Measurements from ENCODE around the gene KDM4C.
A peak's percentile ranks its signal among the peaks of the same experiment; 100 is the strongest.
"Not testable (repeated sequence)": the region's sequence is repeated elsewhere in the genome, so short reads cannot be mapped to it uniquely, and the experiment has no call there.

Gene KDM4C

GRCh38 chr9:6733257-6733656 lies 24.5 kb upstream of the KDM4C start:
- Histone ChIP-seq H3K27me3 (ENCODE audit: control insufficient read depth in 5 of 5, insufficient read depth in 4 of 5, low read length in 5 of 5) (no peaks in the 10 kb centered on the region), H3K4me3 (ENCODE audit: low read depth in 1 of 5, low read length in 5 of 5) (no peak overlapping the region)

GRCh38 chr9:6733831-6734230 lies 23.9 kb upstream of the KDM4C start:
- H3K4me3 ChIP-seq (ENCODE audit: low read depth in 1 of 5, low read length in 5 of 5): no peak overlapping the region

More at GRCh38 chr9:6733257-6733656, 24.5 kb upstream of the KDM4C start:
- Histone ChIP-seq H3K9ac (ENCODE audit: low read length in 5 of 5) (no peak overlapping the region), H3K9me3 (ENCODE audit: control insufficient read depth in 5 of 5, low read length in 5 of 5) (no peaks in the 10 kb centered on the region), H3K27ac (ENCODE audit: low read depth, low read length) (no peak overlapping the region), H3K4me1 (ENCODE audit: control insufficient read depth in 5 of 5, insufficient read depth in 5 of 5, low read length in 5 of 5) (no peaks in the 10 kb centered on the region), H3K36me3 (ENCODE audit: control insufficient read depth in 5 of 5, insufficient read depth in 5 of 5, low read length in 5 of 5) (no peaks in the 10 kb centered on the region)

GRCh38 chr9:6735422-6735821 lies 22.4 kb upstream of the KDM4C start:
- H3K27me3 ChIP-seq (ENCODE audit: control insufficient read depth in 5 of 5, insufficient read depth in 4 of 5, low read length in 5 of 5): no peaks in the 10 kb centered on the region
- H3K27ac ChIP-seq (ENCODE audit: low read depth, low read length): no peak overlapping the region
- no peaks in the 10 kb centered on the region for H3K9me3 ChIP-seq (ENCODE audit: control insufficient read depth in 5 of 5, low read length in 5 of 5)
- no peak overlapping the region for H3K9ac ChIP-seq (ENCODE audit: low read length in 5 of 5)
- no peaks in the 10 kb centered on the region for H3K36me3 ChIP-seq (ENCODE audit: control insufficient read depth in 5 of 5, insufficient read depth in 5 of 5, low read length in 5 of 5)
- no peaks in the 10 kb centered on the region for H3K4me1 ChIP-seq (ENCODE audit: control insufficient read depth in 5 of 5, insufficient read depth in 5 of 5, low read length in 5 of 5)
- no peak overlapping the region for H3K4me3 ChIP-seq (ENCODE audit: low read depth in 1 of 5, low read length in 5 of 5)

More at GRCh38 chr9:6733831-6734230, 23.9 kb upstream of the KDM4C start:
- Histone ChIP-seq H3K9me3 (ENCODE audit: control insufficient read depth in 5 of 5, low read length in 5 of 5) (no peaks in the 10 kb centered on the region), H3K36me3 (ENCODE audit: control insufficient read depth in 5 of 5, insufficient read depth in 5 of 5, low read length in 5 of 5) (no peaks in the 10 kb centered on the region), H3K27me3 (ENCODE audit: control insufficient read depth in 5 of 5, insufficient read depth in 4 of 5, low read length in 5 of 5) (no peaks in the 10 kb centered on the region), H3K27ac (ENCODE audit: low read depth, low read length) (no peak overlapping the region), H3K4me1 (ENCODE audit: control insufficient read depth in 5 of 5, insufficient read depth in 5 of 5, low read length in 5 of 5) (no peaks in the 10 kb centered on the region), H3K9ac (ENCODE audit: low read length in 5 of 5) (no peak overlapping the region)

DNA sequence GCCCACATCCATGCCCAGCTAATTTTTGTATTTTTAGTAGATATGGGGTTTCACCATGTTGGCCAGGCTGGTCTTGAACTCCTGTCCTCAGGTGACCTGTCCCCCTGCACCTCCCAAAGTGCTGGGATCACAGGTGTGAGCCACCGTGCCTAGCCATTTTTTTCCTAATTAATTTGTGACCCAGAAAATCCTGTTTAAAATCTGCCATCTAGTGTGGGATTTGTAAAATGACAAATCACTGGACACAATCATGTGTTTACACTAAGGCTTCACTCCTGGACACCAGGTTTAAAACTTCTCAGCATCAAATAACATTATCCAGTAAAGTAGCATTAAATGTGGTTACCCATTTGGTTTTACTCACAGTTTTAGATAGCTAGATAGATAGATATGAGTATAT lies 18.6 kb upstream of the KDM4C start:
- Histone ChIP-seq H3K9ac (ENCODE audit: low read length in 5 of 5) (no peak overlapping the region), H3K9me3 (ENCODE audit: control insufficient read depth in 5 of 5, low read length in 5 of 5) (no peaks in the 10 kb centered on the region), H3K36me3 (ENCODE audit: control insufficient read depth in 5 of 5, insufficient read depth in 5 of 5, low read length in 5 of 5) (no peaks in the 10 kb centered on the region), H3K4me1 (ENCODE audit: control insufficient read depth in 5 of 5, insufficient read depth in 5 of 5, low read length in 5 of 5) (no peaks in the 10 kb centered on the region), H3K27me3 (ENCODE audit: control insufficient read depth in 5 of 5, insufficient read depth in 4 of 5, low read length in 5 of 5) (no peaks in the 10 kb centered on the region), H3K27ac (ENCODE audit: low read depth, low read length) (no peak overlapping the region), H3K4me3 (ENCODE audit: low read depth in 1 of 5, low read length in 5 of 5) (no peak overlapping the region)

DNA sequence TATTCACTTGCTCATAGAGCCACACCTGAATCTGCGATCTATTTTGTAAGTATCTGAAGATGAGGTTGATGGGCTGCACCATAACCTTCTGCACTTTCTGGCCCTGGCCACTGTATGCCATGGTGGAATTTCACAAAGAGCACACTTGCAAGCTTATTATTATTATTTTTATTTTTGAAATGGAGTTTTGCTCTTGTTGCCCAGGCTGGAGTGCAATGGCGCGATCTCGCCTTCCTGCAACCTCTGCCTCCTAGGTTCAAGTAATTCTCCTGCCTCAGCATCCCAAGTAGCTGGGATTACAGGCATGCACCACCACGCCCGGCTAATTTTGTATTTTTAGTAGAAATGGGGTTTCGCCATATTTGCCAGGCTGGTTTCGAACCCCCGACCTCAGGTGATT lies 8.9 kb upstream of the KDM4C start:
- not testable (repeated sequence) for H3K27ac ChIP-seq (ENCODE audit: low read depth, low read length); H3K27me3 ChIP-seq (ENCODE audit: control insufficient read depth in 5 of 5, insufficient read depth in 4 of 5, low read length in 5 of 5); H3K9me3 ChIP-seq (ENCODE audit: control insufficient read depth in 5 of 5, low read length in 5 of 5); H3K4me3 ChIP-seq (ENCODE audit: low read depth in 1 of 5, low read length in 5 of 5); H3K9ac ChIP-seq (ENCODE audit: low read length in 5 of 5); H3K4me1 ChIP-seq (ENCODE audit: control insufficient read depth in 5 of 5, insufficient read depth in 5 of 5, low read length in 5 of 5); H3K36me3 ChIP-seq (ENCODE audit: control insufficient read depth in 5 of 5, insufficient read depth in 5 of 5, low read length in 5 of 5)

- not testable (repeated sequence) for H3K9ac ChIP-seq (ENCODE audit: low read length in 5 of 5); H3K9me3 ChIP-seq (ENCODE audit: control insufficient read depth in 5 of 5, low read length in 5 of 5); H3K36me3 ChIP-seq (ENCODE audit: control insufficient read depth in 5 of 5, insufficient read depth in 5 of 5, low read length in 5 of 5); H3K27ac ChIP-seq (ENCODE audit: low read depth, low read length); H3K27me3 ChIP-seq (ENCODE audit: control insufficient read depth in 5 of 5, insufficient read depth in 4 of 5, low read length in 5 of 5); H3K4me3 ChIP-seq (ENCODE audit: low read depth in 1 of 5, low read length in 5 of 5)
- peaks cover 0 to 26% (median 11%) of the 10 kb centered on the region in 5 donors for H3K4me1 ChIP-seq (ENCODE audit: control insufficient read depth in 5 of 5, insufficient read depth in 5 of 5, low read length in 5 of 5)
Measured at GRCh38 chr9:6754861-6755260, 2.9 kb upstream of the KDM4C start.

DNA sequence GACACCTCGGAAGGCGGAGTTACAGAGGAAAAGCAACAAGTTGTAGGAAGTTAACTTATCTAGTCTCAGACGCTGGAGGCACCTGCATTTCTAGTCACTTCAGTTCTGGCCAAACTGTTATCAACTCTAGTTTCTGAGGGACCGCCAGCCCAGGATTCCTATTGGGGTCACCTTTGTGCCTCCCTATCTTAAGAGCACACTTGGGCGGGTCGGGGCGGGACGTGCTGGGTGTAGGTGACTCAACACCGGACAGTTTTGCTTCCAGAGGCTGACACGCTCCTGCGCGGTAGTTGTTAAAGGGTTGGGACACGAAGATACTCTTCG lies 679 bp upstream of the KDM4C start:
- Histone ChIP-seq H3K27me3 (ENCODE audit: control insufficient read depth in 5 of 5, insufficient read depth in 4 of 5, low read length in 5 of 5) (no peaks in the 10 kb centered on the region), H3K4me3 (ENCODE audit: low read depth in 1 of 5, low read length in 5 of 5) (peak overlapping the region; percentile 86 to 93 (median 90)), H3K36me3 (ENCODE audit: control insufficient read depth in 5 of 5, insufficient read depth in 5 of 5, low read length in 5 of 5) (no peaks in the 10 kb centered on the region), H3K9me3 (ENCODE audit: control insufficient read depth in 5 of 5, low read length in 5 of 5) (no peaks in the 10 kb centered on the region), H3K4me1 (ENCODE audit: control insufficient read depth in 5 of 5, insufficient read depth in 5 of 5, low read length in 5 of 5) (peaks cover 0 to 29% (median 14%) of the 10 kb centered on the region in 5 donors), H3K9ac (ENCODE audit: low read length in 5 of 5) (peak overlapping the region; percentile 80 to 96 (median 94)), H3K27ac (ENCODE audit: low read depth, low read length) (peak overlapping the region; percentile 97)

- Histone ChIP-seq H3K36me3 (ENCODE audit: control insufficient read depth in 5 of 5, insufficient read depth in 5 of 5, low read length in 5 of 5) (no peaks in the 10 kb centered on the region), H3K4me3 (ENCODE audit: low read depth in 1 of 5, low read length in 5 of 5) (peak overlapping the region; percentile 53 to 93 (median 90)), H3K27ac (ENCODE audit: low read depth, low read length) (peak overlapping the region; percentile 97), H3K27me3 (ENCODE audit: control insufficient read depth in 5 of 5, insufficient read depth in 4 of 5, low read length in 5 of 5) (no peaks in the 10 kb centered on the region), H3K9ac (ENCODE audit: low read length in 5 of 5) (peak overlapping the region; percentile 73 to 96 (median 94)), H3K4me1 (ENCODE audit: control insufficient read depth in 5 of 5, insufficient read depth in 5 of 5, low read length in 5 of 5) (peaks cover 0 to 29% (median 14%) of the 10 kb centered on the region in 5 donors), H3K9me3 (ENCODE audit: control insufficient read depth in 5 of 5, low read length in 5 of 5) (peaks cover 0 to 2% (median 0%) of the 10 kb centered on the region in 5 donors)
Measured at GRCh38 chr9:6758248-6758497, 400 bp downstream of the KDM4C start.

DNA sequence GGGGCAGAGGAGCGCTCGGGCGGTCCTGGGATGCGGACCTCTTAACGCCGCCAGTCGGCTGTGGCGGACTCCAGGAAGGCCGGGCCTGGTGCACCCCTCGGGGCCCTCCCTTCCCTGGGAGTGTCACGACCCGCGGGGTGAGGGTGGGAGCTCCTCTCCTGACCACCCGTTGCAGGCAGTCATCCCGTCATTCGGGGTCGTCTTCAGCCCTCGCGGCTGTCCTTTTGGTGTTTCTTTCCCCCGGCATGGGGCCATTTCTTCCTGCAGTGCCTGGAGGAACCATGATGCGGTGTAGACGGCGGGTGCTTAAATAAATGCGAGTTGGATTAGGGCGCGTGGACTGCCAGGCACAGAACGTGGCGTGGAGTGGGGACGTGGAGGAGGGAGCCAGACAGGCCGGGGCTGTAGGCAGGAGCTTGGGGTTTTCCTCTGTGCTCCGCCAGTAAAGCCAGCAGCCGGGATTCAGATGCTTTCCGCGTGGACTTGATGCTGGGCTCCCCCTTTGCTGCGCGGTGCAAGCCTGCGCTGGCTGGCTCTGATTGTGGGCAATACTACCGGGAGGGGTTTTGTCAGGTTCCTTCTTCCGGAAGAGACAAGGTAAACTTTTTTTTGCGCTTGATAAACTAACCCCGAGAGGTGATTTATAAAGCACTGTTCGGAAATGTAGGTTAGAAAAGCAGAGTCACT lies 868 bp downstream of the KDM4C start:
- H3K9me3 ChIP-seq (ENCODE audit: control insufficient read depth in 5 of 5, low read length in 5 of 5): peaks cover 0 to 4% (median 0%) of the 10 kb centered on the region in 5 donors

GRCh38 chr9:6759185-6759977 lies 1.6 kb downstream of the KDM4C start:
- Histone ChIP-seq H3K36me3 (ENCODE audit: control insufficient read depth in 5 of 5, insufficient read depth in 5 of 5, low read length in 5 of 5) (no peaks in the 10 kb centered on the region), H3K27me3 (ENCODE audit: control insufficient read depth in 5 of 5, insufficient read depth in 4 of 5, low read length in 5 of 5) (no peaks in the 10 kb centered on the region), H3K4me3 (ENCODE audit: low read depth in 1 of 5, low read length in 5 of 5) (peak overlapping the region; percentile 84 to 93 (median 90)), H3K9me3 (ENCODE audit: control insufficient read depth in 5 of 5, low read length in 5 of 5) (peaks cover 0 to 4% (median 0%) of the 10 kb centered on the region in 5 donors), H3K4me1 (ENCODE audit: control insufficient read depth in 5 of 5, insufficient read depth in 5 of 5, low read length in 5 of 5) (peaks cover 0 to 29% (median 14%) of the 10 kb centered on the region in 5 donors), H3K9ac (ENCODE audit: low read length in 5 of 5) (peak overlapping the region; percentile 73 to 96 (median 94)), H3K27ac (ENCODE audit: low read depth, low read length) (peak overlapping the region; percentile 97)

More for the DNA sequence above, 868 bp downstream of the KDM4C start:
- H3K4me3 ChIP-seq (ENCODE audit: low read depth in 1 of 5, low read length in 5 of 5): peak overlapping the region; percentile 84 to 93 (median 90)
- H3K4me1 ChIP-seq (ENCODE audit: control insufficient read depth in 5 of 5, insufficient read depth in 5 of 5, low read length in 5 of 5): peaks cover 0 to 29% (median 14%) of the 10 kb centered on the region in 5 donors
- H3K9ac ChIP-seq (ENCODE audit: low read length in 5 of 5): peak overlapping the region; percentile 73 to 96 (median 94)
- H3K27ac ChIP-seq (ENCODE audit: low read depth, low read length): peak overlapping the region; percentile 97
- no peaks in the 10 kb centered on the region for H3K36me3 ChIP-seq (ENCODE audit: control insufficient read depth in 5 of 5, insufficient read depth in 5 of 5, low read length in 5 of 5)
- H3K27me3 ChIP-seq (ENCODE audit: control insufficient read depth in 5 of 5, insufficient read depth in 4 of 5, low read length in 5 of 5): no peaks in the 10 kb centered on the region
